Thyroid gland (tissue), 4 donors: ENCODE results near the gene PYHIN1. TPM values are rescaled to one million over a fixed set of nuclear protein-coding genes. Genes with fewer than 3 reads are reported as not detected.
A peak's percentile ranks its signal among the peaks of the same experiment; 100 is the strongest.

Experiments used
- DNase-seq, 2 donors: peaks; one replicate each; pipeline ENCODE4 v3.0.0-alpha.2; 2019
- H3K27ac ChIP-seq, 3 donors: fragments of 200-600 bp; sonication (generic); 1 replicate in 2 of 3; 2 replicates in 1 of 3; pipeline ENCODE4 v1.5.1; 2016 to 2019; ENCODE audit warnings: mild to moderate bottlenecking in 1 of 3, moderate library complexity in 1 of 3
- H3K27me3 ChIP-seq: fragments of 200-600 bp; sonication (generic); one replicate; pipeline ENCODE4 v1.5.1; 2019
- H3K36me3 ChIP-seq, 2 donors: fragments of 200-600 bp; sonication (generic); one replicate each; pipeline ENCODE4 v1.5.1; 2016 to 2019
- H3K4me1 ChIP-seq, 2 donors: fragments of 200-600 bp; sonication (generic); one replicate each; pipeline ENCODE4 v1.5.1; 2017 to 2019
- H3K4me3 ChIP-seq, 3 donors: fragments of 200-600 bp; sonication (generic); replicated peaks in 1 of 3; 1 replicate in 2 of 3; 2 replicates in 1 of 3; pipeline ENCODE4 v1.5.1; 2016; ENCODE audit warnings: mild to moderate bottlenecking in 1 of 3
- H3K9me3 ChIP-seq: fragments of 200-600 bp; sonication (generic); one replicate; pipeline ENCODE4 v1.5.1; 2017
- CTCF ChIP-seq, 6 experiments: fragments of 200-600 bp in 3 of 6; fragments of 450-650 bp in 3 of 6; sonication (generic) in 3 of 6; IDR thresholded peaks; one replicate each; pipeline ENCODE4 v1.5.1; 2016 to 2019; ENCODE audit warnings: antibody characterized with exemption in 6 of 6, mild to moderate bottlenecking in 2 of 6, inconsistent platforms in 1 of 6, moderate library complexity in 1 of 6
- POLR2A ChIP-seq, 2 donors: fragments of 450-650 bp; IDR thresholded peaks; one replicate each; pipeline ENCODE4 v1.6.1; 2017; ENCODE audit warnings: antibody characterized with exemption in 2 of 2, mild to moderate bottlenecking in 2 of 2, moderate library complexity in 1 of 2
- WGBS, 2 donors: methylation state at CpG; one replicate each; pipeline ENCODE4 v1.1.5; 2017; 5-methylcytosine and 5-hydroxymethylcytosine counted together
- intact Hi-C: fragments of 100-400 bp; cut with DNase I; formaldehyde crosslinking; loops from one replicate; pipeline ENCODE4 v1.15.1; 2023
- total RNA-seq, 4 donors: library from RNA; depleted of rRNA; stranded (reverse); fragments of >200 nt; gene quantifications; one replicate each; pipeline ENCODE4 v1.2.3, GENCODE V29; 2016

Gene PYHIN1
- total RNA-seq, 4 donors from 2014 or later = 0.78 to 2.6 (median 1.8) TPM

GRCh38 chr1:158992787-158993312, 61.5 kb downstream of the PYHIN1 start:
- WGBS, 2 donors = 93% methylated on average over 4 of the region's 4 CpGs
- DNase-seq = no peak
- intact Hi-C loops = no loop called here
- TF ChIP-seq CTCF (IDR thresholded peaks at IDR 0.05) = no peak
- no peak for TF ChIP-seq POLR2A (IDR thresholded peaks at IDR 0.05)
- H3K4me1 ChIP-seq = no peaks in the 10 kb centered on the region
- H3K27ac ChIP-seq = no peak overlapping the region
- no peaks in the 10 kb centered on the region for H3K36me3 ChIP-seq
- H3K27me3 ChIP-seq = no peaks in the 10 kb centered on the region
- no peak overlapping the region for H3K4me3 ChIP-seq
- H3K9me3 ChIP-seq = no peaks in the 10 kb centered on the region

DNA sequence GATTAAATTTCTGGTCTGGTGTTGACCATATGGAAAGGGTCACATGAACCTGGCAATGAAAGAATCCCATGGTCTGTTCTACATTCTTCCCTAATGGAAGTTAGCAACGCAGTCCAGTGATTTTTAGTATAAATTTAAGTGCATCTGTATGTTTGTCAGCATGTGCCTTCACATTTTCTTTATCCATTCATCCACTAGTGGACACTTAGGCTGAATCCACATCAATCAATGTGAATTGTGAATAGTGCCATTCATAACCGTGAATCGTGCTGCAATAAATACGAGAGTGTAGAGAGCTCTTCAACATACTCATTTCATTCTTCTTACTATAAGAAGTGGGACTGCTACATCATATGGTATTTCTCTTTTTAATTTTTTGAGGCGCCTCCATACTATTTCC, 65.6 kb downstream of the PYHIN1 start:
- H3K4me1 ChIP-seq = peaks cover 0 to 7% of the 10 kb centered on the region in 2 donors
- WGBS, 2 donors = 69 to 73% methylated on average over 5 of the region's 5 CpGs
- intact Hi-C loops = no loop called here

DNA sequence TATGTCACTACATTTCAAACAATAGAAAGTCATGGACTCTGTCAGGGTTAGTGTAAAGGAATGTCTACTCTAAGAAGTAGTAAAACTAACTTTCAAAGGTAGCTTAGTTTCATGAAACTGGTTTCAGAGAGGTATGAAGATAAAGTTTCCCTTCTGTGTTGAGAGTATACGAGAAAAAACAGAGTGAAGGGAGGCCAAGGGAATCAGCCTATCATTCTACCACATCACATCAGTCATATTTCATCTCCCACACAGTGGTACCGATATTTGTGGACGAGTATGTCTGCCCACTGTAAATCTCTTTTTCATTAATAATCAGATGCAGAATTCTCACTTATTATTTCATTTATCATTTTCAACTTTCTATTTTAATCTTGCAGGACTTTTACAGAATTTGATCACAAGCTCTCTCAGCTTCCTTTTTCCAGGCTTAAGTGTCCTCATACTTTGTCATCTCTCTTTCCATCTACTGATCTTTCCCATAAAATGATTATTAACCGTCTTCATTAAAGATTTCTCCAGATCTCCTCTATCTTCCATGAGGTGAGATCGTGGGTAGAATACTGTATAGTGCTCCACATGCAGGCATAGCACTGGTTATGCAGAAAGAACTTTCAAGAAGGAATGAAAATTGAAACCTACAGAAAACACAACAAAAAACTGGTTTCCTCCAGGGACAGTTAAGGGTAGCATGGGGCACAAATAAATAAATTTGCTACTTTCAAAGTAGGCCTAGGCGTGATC, 66.9 kb downstream of the PYHIN1 start:
- TF ChIP-seq CTCF (IDR thresholded peaks at IDR 0.05) = no peak
- TF ChIP-seq POLR2A (IDR thresholded peaks at IDR 0.05) = no peak
- Histone ChIP-seq H3K27me3 (no peaks in the 10 kb centered on the region), H3K4me1 (peaks cover 0 to 7% of the 10 kb centered on the region in 2 donors), H3K9me3 (no peaks in the 10 kb centered on the region), H3K4me3 (no peak overlapping the region), H3K27ac (peak overlapping the region in 1 of 3 donors; percentile 84), H3K36me3 (no peaks in the 10 kb centered on the region)
- intact Hi-C loops = no loop called here
- 46 to 49% methylated on average over 6 of the region's 6 CpGs for WGBS, 2 donors
- no peak for DNase-seq

More for the DNA sequence above, 65.6 kb downstream of the PYHIN1 start:
- no peak overlapping the region for H3K4me3 ChIP-seq
- no peaks in the 10 kb centered on the region for H3K27me3 ChIP-seq
- H3K27ac ChIP-seq = no peak overlapping the region
- TF ChIP-seq POLR2A (IDR thresholded peaks at IDR 0.05) = no peak
- TF ChIP-seq CTCF (IDR thresholded peaks at IDR 0.05) = no peak
- no peaks in the 10 kb centered on the region for H3K36me3 ChIP-seq
- no peak for DNase-seq
- no peaks in the 10 kb centered on the region for H3K9me3 ChIP-seq

DNA sequence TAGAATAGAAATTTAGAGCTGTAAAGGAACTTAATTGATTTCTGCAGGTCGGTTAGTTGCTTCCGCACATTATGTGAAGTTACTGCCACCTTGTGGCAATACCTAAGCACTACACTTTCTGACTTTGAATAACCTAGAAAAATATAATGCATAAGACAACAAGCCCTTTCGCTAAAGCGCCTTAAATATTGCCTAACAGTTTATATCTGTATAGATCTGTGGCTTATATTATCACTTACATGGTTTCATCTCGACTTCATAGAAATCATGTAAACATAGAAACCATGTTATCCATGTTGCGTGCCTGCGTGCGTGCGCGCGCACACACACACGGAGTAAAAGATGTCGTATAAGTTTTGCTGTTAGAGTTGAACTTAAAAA, 67.4 kb downstream of the PYHIN1 start:
- no peaks in the 10 kb centered on the region for H3K27me3 ChIP-seq
- WGBS, 2 donors = 4 to 8% methylated on average over 13 of the region's 13 CpGs
- peak; percentile 43 to 87 (median 81) for TF ChIP-seq CTCF (IDR thresholded peaks at IDR 0.05)
- TF ChIP-seq POLR2A (IDR thresholded peaks at IDR 0.05) = no peak
- peak; percentile 36 to 56 for DNase-seq
- intact Hi-C loops = no loop called here
- no peaks in the 10 kb centered on the region for H3K36me3 ChIP-seq
- peak overlapping the region; percentile 22 to 84 (median 81) for H3K27ac ChIP-seq
- peak overlapping the region in 1 of 3 donors; percentile 23 for H3K4me3 ChIP-seq
- H3K4me1 ChIP-seq = peaks cover 0 to 7% of the 10 kb centered on the region in 2 donors
- no peaks in the 10 kb centered on the region for H3K9me3 ChIP-seq
